GM18909 (cell line): ENCODE results near the gene TELO2.

Experiments
- ATAC-seq: cut with Tn5 transposase; IDR thresholded peaks from one replicate; pipeline ENCODE4 v1.9.1; 2021; ENCODE audit warnings: mild to moderate bottlenecking; ENCODE audit not compliant: unreplicated experiment, poor library complexity

TELO2 gene

DNA sequence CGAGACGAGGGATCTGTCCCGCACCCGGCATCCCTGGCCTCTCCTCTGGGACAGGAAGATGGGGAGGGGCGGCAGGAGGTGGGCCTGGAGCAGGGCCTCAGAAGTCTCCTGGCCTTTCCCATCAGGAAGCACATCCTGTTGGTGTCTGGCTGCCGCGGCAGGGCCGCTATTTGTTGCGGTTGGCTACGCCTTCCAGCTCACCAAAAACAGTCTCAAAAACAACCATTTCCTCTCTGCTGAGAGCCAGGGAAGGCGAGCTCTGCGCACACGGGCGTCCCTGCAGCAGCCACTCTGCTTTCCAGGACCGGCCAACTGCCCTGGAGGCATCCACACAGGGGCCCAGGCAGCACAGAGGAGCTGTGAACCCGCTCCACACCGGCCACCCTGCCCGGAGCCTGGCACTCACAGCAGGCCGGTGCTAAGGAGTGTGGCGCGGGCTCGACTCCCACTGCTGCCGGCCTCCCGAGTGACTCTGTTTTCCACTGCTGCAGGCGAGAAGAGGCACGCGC is 40.3 kb downstream of the TELO2 start, which contains the start of gene TMEM204:
TSS of gene TMEM204 (plus strand) at position 224 of the 509 bp plus-strand sequence. CDS start 610 bp downstream, outside the sequence.
- ATAC-seq: no peak

DNA sequence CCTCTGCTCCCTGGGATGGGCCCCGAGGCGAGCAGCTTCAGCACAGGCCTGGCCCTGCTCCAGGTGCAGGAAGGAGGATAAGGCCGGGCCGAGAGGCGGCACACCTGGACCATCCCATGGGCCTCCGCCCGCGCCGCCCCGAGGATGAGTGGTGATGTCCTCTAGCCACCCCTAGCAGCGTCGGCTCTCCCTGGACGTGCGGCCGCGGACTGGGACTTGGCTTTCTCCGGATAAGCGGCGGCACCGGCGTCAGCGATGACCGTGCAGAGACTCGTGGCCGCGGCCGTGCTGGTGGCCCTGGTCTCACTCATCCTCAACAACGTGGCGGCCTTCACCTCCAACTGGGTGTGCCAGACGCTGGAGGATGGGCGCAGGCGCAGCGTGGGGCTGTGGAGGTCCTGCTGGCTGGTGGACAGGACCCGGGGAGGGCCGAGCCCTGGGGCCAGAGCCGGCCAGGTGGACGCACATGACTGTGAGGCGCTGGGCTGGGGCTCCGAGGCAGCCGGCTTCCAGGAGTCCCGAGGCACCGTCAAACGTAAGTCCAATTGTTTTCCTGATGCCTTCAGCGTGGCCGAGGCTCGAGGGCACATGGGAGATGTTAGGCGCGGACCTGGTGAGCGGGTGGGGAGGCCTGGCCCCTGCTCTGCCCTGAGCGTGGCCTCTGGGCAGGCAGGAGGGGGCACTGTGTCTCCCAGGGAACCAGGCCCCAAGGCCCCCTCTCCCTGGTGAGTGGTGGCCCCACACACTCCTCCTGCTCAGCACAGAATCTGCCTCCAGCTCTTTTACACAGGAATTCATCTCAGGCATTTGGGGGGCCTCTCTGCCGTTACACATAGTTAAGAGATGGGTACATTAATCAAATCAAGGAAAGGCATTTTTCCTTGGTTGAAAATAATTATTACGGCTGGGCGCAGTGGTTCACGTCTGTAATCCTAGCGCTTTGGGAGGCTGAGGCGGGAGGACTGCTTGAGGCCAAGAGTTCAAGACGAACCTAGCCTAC is 41.2 kb downstream of the TELO2 start:
- no peak for ATAC-seq

DNA sequence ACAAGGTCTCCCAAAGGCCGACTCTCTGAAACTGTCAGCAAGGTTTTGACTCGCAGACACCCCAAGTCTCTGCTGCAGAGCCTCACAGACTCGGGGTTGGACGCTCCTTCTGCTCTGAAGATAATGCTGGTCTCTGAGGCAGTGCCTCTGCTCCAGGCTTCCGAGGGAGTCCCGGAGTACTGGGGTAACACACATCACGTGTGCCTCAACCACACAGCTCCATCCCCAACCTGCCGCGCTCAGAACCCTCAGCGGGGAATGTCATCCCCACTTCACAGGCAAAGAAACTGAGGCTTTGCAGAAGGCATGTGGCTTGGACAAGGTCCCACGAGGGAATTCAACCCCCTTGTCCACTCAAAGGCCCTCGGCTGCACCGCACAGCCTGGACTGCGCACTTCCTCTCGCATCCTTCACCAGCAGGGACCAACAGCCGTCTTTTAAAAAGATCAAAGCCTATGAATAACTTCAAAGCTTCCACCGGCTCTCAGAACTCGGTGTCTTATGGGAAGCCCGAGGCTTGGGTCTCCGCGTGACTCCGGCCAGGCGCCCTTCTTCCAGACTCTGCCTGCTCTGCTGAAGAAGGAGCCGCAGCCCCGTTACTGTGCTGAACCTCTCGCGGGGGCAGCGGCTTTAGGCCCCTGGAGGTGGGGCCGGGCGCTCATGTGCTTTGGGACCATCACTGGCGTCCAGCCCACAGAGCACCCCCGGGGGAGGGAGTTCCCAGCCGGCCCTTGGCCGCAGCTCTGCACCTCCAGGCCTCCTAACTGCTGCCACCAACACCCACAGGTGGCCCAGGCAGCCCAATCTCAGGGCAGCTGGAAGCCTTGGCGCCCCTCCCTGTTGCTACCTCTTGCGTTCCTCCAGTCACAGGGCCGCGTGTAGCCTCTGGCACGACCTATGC is 42.5 kb downstream of the TELO2 start:
- no peak for ATAC-seq

DNA sequence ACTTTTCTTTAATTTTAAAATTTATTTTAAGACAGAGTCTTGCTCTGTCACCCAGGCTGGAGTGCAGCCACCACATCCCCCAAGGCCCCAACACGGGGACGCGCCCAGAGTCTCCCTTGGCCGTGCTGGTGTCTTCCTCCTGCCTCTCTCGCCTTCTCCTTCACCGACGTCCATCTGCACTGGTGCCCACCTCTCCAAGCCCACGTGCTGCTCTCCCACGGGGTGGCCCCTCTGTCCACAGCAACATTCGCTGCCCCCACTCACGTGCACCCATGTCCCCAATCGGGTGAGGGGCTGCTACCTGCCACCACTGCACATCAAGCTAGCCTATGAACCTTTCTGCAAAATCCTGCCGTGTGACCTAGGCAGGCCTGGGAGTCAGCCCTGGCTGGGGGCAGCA is 43.4 kb downstream of the TELO2 start:
- ATAC-seq: no peak

DNA sequence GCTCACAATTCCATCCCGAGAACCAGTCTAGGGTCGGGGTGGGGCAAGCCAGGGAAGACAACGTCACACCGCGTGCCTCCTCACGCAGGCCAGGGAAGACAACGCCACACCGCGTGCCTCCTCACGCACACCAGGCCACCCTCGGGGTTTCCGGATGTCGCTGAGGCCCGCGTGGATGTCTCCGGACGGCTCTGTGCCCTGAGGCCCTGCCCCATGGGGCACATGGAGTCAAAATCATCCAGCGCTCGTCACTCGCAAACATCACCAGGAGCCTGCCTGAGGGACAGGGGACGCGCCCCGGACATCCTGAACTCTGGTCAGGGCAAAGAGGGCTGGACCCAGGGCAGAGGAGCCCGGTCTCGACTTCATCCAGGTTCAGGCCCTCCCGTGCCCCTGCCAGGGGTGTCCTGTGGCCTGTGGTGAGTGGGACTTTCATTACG is 44.0 kb downstream of the TELO2 start:
- ATAC-seq: no peak

DNA sequence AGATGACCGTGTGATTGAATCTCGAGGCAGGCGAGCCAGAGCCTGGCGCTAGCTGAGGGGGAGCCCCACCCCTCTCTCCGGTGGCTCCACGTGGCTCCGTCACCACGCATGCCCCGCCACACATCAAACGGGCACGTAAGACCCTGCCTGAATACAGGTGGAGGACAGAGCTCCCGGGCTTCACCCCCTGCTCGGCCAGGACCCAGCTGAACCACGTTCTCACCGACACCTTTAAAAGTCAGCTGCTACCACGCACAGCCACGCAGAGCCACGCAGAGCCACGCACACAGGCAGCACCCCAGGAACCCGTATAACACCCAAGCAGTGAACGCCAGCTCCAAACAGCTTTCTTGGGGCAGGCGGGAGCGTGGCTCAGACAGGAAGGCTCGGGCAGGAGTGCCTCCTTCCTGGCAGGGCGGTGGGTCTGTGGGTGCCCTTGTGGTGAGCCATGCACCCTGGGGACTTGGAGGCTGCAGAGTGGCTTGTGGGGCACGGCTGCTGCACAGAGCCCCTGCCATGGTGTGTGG is 44.7 kb downstream of the TELO2 start:
- no peak for ATAC-seq

DNA sequence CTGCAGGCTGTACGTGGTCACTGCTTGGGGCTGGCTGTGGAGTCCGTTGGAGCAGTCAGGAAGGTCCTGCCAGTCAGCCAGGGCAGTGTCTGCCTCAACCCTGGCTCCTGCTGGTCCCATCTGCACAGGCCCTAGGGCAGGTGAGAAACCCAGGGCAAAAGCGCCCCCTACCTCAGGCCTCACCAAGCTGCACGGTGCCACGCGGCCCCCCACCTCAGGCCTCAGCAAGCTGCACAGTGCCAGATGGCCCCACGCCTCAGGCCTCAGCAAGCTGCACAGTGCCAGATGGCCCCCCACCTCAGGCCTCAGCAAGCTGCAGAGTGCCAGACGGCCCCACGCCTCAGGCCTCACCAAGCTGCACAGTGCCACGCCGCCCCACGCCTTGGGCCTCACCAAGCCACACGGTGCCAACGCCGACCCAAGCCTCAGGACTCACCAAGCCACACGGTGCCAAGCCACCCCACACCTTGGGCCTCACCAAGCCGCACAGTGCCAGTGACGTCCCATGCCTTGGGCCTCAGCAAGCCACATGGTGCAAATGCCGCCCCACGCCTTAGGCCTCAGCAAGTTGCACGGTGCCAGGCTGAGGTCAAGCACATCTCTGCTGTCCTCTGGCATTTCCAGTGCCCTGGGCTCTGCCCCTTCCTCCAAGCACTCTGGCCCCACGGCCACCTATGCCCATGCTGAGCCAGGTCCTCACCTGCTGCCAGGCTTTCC is 45.8 kb downstream of the TELO2 start:
- ATAC-seq: no peak

DNA sequence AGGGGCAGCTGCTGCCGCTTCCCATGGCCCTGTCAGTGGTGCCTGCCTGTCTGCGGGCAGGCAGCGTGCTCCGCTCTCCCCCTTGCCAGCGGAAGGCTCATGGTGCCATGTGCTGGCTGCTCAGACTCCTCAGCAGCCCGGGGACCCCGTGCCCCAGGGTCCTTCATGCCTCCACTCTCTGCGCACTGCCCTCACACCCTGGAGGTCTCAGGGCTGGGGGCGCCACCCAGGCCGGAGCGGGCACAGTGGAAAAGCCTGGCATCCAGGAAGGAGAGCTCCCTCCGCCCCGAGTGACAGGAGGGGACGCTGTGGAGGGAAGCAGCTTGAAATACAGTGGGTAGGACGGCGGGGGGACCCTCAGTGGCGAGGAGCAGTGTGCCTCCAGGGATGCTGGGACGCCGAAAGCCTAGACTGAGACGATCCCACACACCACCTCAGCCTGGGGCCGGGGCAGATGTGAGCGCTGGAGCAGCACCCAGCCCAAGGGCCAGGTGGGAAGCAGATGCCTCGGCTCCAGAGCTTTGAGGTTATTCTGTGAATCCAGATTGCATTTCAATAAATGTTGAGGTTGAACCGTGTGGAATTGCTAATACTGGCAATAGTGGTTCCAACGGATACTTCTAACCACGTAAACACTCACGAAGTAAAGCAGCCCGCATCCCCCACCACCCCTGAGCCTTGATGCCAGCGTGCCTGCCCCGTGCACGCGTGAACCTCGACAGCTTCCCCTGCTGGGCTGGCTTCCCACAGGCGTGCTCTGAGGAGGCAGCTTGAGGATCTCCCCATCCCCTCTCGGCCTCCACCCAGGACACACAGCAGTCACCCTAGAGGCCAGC is 46.8 kb downstream of the TELO2 start:
- ATAC-seq: no peak

DNA sequence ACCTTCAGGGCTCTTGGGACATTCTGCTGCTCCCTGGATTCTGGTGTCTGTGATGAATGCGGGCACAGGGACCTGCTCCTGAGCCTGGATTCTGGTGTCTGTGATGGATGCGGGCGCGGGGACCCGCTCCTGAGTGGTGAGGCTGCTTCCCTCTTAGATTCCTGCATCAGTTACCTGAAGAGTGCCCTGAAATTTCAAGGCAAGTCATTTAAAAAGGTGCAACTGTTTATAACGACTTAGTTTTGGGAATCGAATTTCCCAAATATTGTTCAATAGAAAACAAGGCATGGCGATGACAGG is 47.3 kb downstream of the TELO2 start:
- no peak for ATAC-seq

DNA sequence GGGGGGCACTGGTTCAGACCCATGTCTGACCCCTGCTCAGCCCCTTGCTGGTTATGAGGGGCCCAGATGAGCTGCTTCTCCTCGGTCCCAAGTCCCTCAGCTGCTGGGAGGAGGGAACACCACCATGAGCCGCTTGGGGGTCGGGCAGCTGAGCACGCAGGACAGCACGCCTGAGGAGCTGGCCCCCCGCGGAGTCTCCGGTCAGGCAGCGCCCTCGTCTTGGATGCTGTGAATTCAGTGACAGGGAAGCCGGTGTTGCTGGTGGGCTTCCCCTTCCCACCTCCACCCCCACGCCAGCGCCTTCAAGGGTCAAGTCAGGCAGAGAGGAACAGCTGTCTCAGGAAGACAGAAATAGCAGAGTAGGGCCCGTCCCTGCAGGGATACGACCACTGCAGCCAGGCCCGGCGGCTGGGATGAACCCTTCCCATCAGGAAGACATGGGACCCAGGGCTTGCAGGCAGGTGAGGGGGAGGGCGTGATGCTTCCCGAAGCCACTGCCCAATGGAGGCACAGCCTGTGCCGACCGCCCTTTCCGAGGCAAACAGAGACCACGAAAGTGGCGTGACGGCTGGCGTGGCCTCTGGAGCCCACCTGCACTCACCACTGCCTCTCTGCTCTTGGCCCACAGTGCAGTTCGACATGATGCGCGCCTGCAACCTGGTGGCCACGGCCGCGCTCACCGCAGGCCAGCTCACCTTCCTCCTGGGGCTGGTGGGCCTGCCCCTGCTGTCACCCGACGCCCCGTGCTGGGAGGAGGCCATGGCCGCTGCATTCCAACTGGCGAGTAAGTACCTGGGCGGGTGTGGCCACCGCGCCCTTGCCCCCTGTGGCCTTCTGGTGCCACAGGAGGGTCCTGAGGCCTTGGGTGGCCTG is 48.4 kb downstream of the TELO2 start:
- no peak for ATAC-seq

DNA sequence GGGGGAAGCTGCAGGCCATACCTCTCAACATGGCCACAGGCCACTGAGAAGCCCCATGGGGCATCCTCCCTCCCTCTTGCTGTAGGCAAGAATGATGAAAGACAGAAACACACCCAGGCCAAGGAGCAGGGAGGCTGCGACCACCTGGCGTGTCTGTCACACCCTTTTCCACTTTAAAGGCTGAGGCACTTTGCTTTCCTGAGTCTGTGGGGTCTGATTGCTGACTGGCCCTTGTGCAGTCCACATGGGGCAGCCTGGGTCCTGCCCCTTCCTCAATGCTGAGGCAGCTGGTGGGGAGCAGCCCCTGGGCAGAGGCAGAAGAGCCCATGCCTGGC is 49.0 kb downstream of the TELO2 start:
- ATAC-seq: no peak

DNA sequence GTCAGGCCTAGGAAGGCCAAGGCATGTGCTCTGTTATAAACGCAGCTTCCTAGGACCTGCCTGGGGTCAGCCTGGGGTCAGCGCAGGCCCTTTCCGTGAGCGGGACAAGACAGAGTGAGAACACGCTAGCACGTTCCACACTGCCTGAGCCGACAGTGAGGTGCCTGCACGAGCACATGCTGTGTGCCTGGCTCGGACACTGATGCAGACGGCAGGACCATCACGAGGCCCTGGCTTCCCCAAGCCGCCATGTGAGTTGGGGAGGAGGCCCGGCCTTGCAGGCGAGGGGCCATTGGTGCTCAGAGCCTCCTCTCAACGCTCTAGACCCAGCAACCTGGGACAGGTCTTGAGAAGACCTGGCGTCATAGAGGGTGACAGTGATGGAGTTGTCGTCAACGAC is 49.4 kb downstream of the TELO2 start:
- no peak for ATAC-seq

DNA sequence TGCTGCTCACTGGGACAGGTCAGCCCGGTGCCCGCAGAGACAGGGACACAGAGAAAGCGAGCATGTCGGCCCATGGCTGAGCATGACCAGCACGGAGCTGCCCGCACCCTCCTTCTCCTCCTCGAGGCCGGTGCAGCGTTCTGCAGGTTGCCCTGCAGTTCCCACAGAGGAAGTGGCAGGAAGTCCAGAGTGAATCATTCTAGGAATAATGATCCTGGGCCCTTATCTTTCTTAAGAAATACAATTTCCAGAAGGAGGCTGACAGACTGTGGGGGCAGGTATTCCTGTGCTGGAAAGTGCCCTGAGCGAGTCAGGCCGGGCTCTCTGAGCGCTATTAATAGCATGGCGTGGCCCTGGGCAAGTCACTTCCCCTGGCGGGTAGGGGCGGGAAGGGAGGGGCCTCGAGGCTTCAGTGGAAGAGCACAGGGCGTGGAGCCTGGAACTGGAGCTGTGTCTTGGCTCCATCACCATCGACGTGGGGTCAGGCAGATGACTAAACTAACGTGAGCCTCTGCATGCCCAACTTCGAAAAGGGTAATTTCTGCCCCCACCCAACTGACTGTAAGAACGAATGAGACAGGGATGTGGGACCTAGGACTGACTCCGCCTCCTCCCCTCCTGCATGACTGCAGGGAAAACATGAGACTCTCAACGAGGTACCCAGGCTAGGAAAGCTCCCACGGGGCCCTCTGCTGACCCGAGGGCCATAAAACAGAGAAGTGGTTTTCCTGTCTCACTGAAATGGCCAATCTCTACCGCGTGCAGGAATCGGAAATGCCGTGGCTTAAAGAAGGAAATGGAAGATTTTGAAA is 50.1 kb downstream of the TELO2 start:
- no peak for ATAC-seq

DNA sequence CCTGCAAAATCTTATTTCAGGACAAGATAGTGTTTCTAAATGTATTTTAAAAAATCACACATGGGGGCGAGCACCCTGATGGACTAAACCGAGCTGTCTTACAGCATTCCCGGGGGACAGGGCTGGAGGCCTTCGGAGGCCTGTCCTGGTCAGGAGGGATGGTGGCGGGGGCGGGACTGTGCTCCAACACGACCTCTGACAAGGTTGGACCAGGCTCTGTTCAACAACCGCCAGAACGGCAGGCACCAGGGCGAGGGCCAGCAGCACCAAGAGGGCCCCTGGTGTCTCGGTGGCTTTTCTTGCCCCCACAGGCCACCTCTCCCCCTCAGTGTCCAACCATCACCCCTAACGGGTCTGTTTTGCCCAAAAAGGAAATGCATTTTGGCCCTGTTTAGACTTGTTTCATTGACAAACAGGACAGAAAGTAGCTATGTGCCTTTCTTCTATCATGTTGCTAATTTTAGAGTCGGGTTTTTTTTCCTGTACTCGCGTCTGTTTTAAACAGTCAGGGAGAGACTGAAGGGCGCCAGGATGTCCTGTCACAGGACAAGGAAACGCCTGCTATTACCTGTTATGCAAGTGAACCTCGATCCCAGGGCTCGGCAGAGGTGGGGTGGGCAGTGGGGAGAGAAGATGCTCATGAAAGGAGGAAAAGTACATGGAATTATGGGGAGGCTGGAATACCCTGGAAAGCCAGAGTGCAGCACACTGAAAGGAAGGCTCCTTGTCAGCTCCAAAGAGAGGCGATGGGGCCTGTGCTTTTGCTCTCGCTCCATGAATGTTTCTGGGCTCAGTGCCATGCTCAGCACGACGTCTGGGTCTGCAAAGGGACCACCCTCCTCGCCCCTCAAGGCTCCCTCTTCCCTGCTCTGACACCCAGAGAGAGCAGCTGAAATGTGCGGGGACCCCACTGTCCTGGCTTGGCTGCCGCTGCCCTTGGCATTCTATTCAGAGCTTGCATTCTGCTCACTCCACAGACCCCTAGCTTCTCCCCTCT is 52.2 kb downstream of the TELO2 start:
- no peak for ATAC-seq

DNA sequence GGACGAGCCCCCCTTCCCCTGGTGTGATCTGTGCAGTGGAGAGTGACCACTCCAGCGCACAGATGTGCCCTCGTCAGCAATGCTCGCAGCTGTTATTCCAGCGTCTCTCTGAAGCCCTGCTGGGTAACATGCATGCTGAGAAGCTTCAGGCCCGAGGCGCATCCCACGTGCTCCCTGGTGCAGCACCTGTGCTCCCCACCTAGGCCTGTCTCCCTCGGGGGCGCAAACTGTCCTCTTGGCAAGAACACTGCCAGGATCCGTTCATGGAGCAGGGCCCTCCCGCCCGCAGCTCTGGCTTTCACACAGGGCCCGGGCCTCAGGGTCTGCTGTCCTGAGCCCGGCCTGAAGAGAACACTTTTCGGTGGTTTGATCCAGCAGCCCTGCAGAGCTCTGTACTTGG is 53.3 kb downstream of the TELO2 start:
- no peak for ATAC-seq

DNA sequence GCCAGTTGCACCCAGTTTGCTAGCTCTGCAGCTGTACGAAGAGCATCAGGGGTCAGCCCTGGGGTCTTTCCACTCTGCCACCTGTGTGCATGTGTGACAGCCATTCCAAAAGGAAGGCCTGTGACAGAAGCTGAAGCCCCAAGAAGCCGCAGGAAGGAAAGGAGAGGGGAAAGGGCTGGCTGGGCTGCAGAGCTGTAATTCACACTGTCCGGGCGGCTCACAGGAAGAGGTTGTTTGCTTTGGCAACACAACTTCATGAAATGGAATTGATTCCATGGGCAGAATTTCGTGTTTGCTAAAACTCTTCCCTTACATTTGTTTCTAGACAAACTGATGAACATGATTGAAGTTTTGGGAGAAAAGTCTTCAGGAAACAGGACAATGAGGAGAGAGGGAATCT is 55.1 kb downstream of the TELO2 start:
- no peak for ATAC-seq
